Fibroblast of lung (primary cell): ENCODE measurements around the gene HMSD.

Experiments used
- EZH2 ChIP-seq: IDR thresholded peaks from 2 replicates; pipeline ENCODE4 v1.5.1; 2012; ENCODE audit warnings: low read length, control low read depth, mild to moderate bottlenecking; ENCODE audit errors: missing control alignments
- TF ChIP-seq, protein P1 (sequence below), 2 donors: IDR thresholded peaks in 1 of 2; conservative IDR thresholded peaks in 1 of 2; 1 replicate in 1 of 2; 2 replicates in 1 of 2; pipeline ENCODE4 v1.5.1; 2011 to 2012; ENCODE audit warnings: low read length in 2 of 2, control low read depth in 1 of 2, inconsistent platforms in 1 of 2, low read depth in 1 of 2, mild to moderate bottlenecking in 1 of 2

DNA sequence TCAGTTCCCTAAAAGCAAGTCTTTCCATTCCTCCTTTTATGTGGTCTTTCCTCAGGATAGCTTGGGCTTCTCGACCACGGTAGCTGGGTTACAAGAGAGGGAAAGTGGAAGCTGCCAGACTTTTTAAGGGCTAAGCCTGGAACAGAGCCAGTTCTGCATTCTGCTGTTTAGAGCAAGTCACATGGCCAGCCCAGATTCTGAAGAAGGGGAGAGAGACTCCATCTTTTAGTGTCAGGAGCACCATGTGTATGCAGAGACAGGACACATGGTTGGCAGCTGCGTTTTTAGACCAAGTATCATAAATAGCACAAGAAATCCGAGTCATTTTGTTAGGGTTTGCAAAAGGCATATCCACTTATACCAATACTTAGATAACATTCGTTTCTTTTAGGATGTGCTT is 4.7 kb downstream of the HMSD start:
- TF ChIP-seq EZH2: no peak
- TF ChIP-seq, protein P1, sequence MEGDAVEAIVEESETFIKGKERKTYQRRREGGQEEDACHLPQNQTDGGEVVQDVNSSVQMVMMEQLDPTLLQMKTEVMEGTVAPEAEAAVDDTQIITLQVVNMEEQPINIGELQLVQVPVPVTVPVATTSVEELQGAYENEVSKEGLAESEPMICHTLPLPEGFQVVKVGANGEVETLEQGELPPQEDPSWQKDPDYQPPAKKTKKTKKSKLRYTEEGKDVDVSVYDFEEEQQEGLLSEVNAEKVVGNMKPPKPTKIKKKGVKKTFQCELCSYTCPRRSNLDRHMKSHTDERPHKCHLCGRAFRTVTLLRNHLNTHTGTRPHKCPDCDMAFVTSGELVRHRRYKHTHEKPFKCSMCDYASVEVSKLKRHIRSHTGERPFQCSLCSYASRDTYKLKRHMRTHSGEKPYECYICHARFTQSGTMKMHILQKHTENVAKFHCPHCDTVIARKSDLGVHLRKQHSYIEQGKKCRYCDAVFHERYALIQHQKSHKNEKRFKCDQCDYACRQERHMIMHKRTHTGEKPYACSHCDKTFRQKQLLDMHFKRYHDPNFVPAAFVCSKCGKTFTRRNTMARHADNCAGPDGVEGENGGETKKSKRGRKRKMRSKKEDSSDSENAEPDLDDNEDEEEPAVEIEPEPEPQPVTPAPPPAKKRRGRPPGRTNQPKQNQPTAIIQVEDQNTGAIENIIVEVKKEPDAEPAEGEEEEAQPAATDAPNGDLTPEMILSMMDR (conservative IDR thresholded peaks at IDR 0.05 in 1 of 2, IDR thresholded peaks at IDR 0.05 in 1 of 2; ENCODE audit: low read depth in 1 of 2, low read length in 2 of 2): no peak
